Erythroblast (primary cell): Measurements from ENCODE around the gene NEBL.

Source experiments
- DNase-seq, 2 experiments: peaks; one replicate each; lab custom pipeline; 2025; lab: John Stamatoyannopoulos, UW
- GATA1 ChIP-seq: IDR thresholded peaks from 2 replicates; pipeline ENCODE4 v1.6.1; 2011; ENCODE audit warnings: low read depth, mild to moderate bottlenecking, control low read depth, low read length, moderate library complexity
- POLR2A ChIP-seq: IDR thresholded peaks from 2 replicates; pipeline ENCODE4 v1.6.1; 2011; ENCODE audit warnings: mild to moderate bottlenecking, low read length

The NEBL gene

DNA sequence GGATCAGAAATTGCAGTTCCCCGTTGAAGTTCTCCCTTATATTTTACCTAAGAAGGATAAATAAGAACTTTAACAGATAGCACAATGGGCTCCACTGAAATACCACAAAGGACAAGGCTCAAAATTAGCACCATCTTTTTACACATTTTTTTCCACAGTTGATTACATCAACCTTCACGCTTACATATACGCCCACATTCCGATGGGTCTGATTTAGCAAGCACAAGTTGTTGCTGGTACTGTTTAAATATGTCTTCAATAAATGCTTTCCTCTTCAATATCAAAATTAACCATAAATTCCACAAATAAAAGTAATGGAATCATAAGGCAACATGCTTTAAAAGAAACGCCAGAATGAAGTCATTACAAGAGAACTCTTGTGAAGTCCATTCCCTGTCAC is 79.5 kb downstream of the NEBL start:
- no peak for TF ChIP-seq POLR2A
- TF ChIP-seq GATA1: no peak

DNA sequence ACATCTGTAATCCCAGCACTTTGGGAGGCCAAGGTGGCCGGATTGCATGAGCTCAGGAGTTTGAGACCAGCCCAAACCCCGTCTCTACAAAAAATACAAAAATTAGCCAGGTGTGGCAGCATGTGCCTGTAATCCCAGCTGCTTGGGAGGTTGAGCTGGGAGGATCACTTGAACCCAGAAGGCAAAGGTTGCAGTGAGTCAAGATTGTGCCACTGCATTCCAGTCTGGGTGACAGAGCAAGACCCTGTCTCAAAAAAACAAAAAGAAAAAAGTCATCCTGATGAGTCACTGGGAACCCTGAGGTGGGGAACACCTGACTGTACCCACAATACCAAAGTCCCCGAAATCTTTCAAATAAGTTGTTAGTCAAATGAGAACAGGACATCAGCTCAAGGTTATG is 80.0 kb downstream of the NEBL start:
- DNase-seq: no peak
- TF ChIP-seq GATA1 (no peak), POLR2A (no peak)

More for the DNA sequence above, 79.5 kb downstream of the NEBL start:
- DNase-seq: no peak

GRCh38 chr10:20814116-20814515 is 83.0 kb downstream of the NEBL start:
- TF ChIP-seq GATA1 (no peak), POLR2A (no peak)
- no peak for DNase-seq

GRCh38 chr10:20811131-20811530 is 86.0 kb downstream of the NEBL start:
- no peak for DNase-seq
- no peak for TF ChIP-seq POLR2A
- TF ChIP-seq GATA1: no peak

- DNase-seq: no peak
- TF ChIP-seq POLR2A (no peak), GATA1 (no peak)
Measured at GRCh38 chr10:20809631-20810030, 87.5 kb downstream of the NEBL start.

DNA sequence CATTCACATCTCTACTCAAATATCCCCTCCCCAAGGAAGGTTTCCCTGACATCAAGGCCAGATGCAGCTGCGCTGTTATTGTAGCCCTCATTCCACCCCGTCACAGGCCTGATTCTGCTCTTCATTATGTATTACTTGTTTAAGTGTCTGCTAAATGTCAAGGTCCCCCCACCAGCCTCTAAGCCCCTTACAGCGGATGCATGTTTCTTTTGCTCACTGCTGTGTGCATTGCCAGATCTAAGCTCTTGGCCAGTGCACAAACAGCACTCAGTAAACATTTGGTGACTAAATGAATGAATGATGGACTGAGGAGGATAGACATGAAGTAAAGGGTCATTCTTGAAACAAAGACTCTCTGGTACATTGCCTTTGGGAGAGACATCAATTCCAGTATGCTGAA is 90.6 kb downstream of the NEBL start:
- TF ChIP-seq GATA1 (no peak), POLR2A (no peak)
- DNase-seq: no peak

- TF ChIP-seq POLR2A (no peak), GATA1 (no peak)
- DNase-seq: no peak
Measured at GRCh38 chr10:20797290-20797689, 99.8 kb downstream of the NEBL start.

- TF ChIP-seq POLR2A (no peak), GATA1 (no peak)
- DNase-seq: no peak
Measured at GRCh38 chr10:20795391-20795790, 101.7 kb downstream of the NEBL start.

- no peak for DNase-seq
- TF ChIP-seq GATA1: no peak
- no peak for TF ChIP-seq POLR2A
Measured at GRCh38 chr10:20785174-20785573, 111.9 kb downstream of the NEBL start.

- no peak for DNase-seq
- TF ChIP-seq GATA1 (no peak), POLR2A (no peak)
Measured at GRCh38 chr10:20778008-20778757, 118.9 kb downstream of the NEBL start.

DNA sequence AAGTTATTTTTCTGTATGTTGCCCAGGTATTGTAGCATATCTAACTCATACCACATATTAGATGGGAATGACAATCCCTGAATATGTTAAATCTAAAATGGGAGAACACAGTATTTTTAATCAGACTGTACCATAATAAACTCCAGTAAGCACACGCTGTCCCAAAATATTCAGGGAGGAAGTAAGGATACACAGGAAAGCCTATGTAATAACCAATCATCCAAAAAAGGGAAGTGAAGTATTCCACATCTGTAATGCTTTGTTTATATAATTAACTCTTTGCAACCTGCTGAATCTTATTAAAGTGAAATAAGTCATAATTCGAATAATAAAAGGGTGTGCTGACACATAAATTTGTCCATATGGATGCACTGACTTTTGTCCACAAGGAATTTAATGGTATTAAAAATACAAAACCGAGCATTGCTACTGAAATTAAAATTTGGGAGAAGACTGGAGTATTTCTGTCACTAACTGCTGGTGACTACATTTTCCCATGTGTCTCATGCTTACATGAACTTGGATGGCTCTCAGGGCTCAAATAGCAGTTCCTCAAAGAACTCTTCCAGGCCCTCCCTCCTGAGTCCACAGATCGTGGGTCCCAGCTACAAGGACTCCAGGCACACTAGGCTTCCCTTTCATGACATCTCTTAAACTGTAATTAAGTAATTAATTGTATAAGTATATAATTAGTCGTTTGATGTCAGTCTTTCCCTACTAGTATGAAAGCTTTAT is 120.6 kb downstream of the NEBL start:
- TF ChIP-seq POLR2A (no peak), GATA1 (no peak)
- DNase-seq: no peak

- TF ChIP-seq POLR2A (no peak), GATA1 (no peak)
- no peak for DNase-seq
Measured at GRCh38 chr10:20771051-20771450, 126.1 kb downstream of the NEBL start.

DNA sequence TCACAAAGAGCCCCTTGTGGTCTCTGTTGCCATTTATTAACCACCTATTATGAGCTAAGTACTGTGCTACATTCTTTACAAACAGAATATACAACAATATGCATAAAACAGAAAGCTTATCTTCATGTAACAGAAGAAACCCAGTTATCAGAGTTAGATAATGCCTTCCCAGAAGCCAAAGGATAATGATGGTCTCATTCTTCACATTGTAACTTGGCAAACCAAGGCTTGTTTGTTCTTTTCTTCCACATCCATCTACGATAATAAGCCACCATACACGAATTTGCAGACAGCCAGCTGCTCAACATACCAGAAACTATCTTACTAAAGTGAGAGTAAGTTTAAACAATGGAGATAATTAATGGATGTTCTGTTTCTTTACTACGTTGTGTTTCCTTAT is 127.6 kb downstream of the NEBL start:
- TF ChIP-seq GATA1 (no peak), POLR2A (no peak)
- DNase-seq: no peak

- peak; percentile 1 to 21 for DNase-seq
- TF ChIP-seq POLR2A: no peak
- no peak for TF ChIP-seq GATA1
Measured at GRCh38 chr10:20768843-20769242, 128.3 kb downstream of the NEBL start.

- DNase-seq: no peak
- no peak for TF ChIP-seq POLR2A
- no peak for TF ChIP-seq GATA1
Measured at GRCh38 chr10:20767028-20767427, 130.1 kb downstream of the NEBL start.
